Natural killer cell (primary cell): ENCODE measurements around the gene ABCB8. TPM values are rescaled to one million over a fixed set of nuclear protein-coding genes. Genes with fewer than 3 reads are reported as not detected.

Experiments
- ATAC-seq, 3 donors: fragments of 150-1000 bp in 2 of 3; fragments of 200-7000 bp in 1 of 3; cut with Tn5 transposase; 1 replicate in 1 of 3; 2 replicates in 2 of 3; pipeline ENCODE4 v1.10.0; 2021; ENCODE audit warnings: mild to moderate bottlenecking in 2 of 3, moderate library complexity in 2 of 3
- DNase-seq, 2 donors: peaks; one replicate each; pipeline versions ENCODE4 v3.0.0 to v3.0.0-alpha.2; 2013 to 2021; ENCODE audit warnings: mixed read lengths in 1 of 2
- H3K27ac ChIP-seq: one replicate; pipeline ENCODE4 v1.5.1; 2013; ENCODE audit warnings: mild to moderate bottlenecking, low read length
- H3K27me3 ChIP-seq: one replicate; pipeline ENCODE4 v1.6.1; 2013; ENCODE audit warnings: low read length; ENCODE audit not compliant: control insufficient read depth, insufficient read depth
- H3K36me3 ChIP-seq: one replicate; pipeline ENCODE4 v1.6.1; 2013; ENCODE audit warnings: low read length; ENCODE audit not compliant: control insufficient read depth, insufficient read depth
- H3K4me1 ChIP-seq: one replicate; pipeline ENCODE4 v1.6.1; 2013; ENCODE audit warnings: low read length; ENCODE audit not compliant: control insufficient read depth, insufficient read depth
- H3K4me3 ChIP-seq: one replicate; pipeline ENCODE4 v1.5.1; 2013; ENCODE audit warnings: low read length
- H3K9me3 ChIP-seq: one replicate; pipeline ENCODE4 v1.6.1; 2013; ENCODE audit warnings: low read length; ENCODE audit not compliant: control insufficient read depth, insufficient read depth
- H3K27ac Mint-ChIP-seq, 2 donors: one replicate each; pipeline ENCODE4 v1.8.0; 2022; ENCODE audit warnings: mild to moderate bottlenecking in 2 of 2, mixed read lengths in 2 of 2, moderate library complexity in 1 of 2
- H3K27me3 Mint-ChIP-seq, 2 donors: one replicate each; pipeline ENCODE4 v1.8.0; 2022; ENCODE audit warnings: low read depth in 2 of 2, mixed read lengths in 2 of 2
- H3K36me3 Mint-ChIP-seq: one replicate; pipeline ENCODE4 v1.8.0; 2022; ENCODE audit warnings: mixed read lengths
- H3K4me1 Mint-ChIP-seq, 2 donors: one replicate each; pipeline ENCODE4 v1.8.0; 2022; ENCODE audit warnings: mixed read lengths in 2 of 2
- H3K4me3 Mint-ChIP-seq: one replicate; pipeline ENCODE4 v1.8.0; 2022; ENCODE audit warnings: mild to moderate bottlenecking, moderate library complexity, mixed read lengths
- H3K9me3 Mint-ChIP-seq, 2 donors: one replicate each; pipeline ENCODE4 v1.8.0; 2022; ENCODE audit warnings: mixed read lengths in 2 of 2
- CTCF ChIP-seq: fragments of 200-600 bp; IDR thresholded peaks from one replicate; pipeline ENCODE4 v1.8.0; 2022; ENCODE audit warnings: antibody characterized with exemption
- WGBS: methylation state at CpG from one replicate; pipeline ENCODE4 v1.1.7; 2013; ENCODE audit warnings: missing lambda C conversion rate; ENCODE audit not compliant: insufficient coverage; 5-methylcytosine and 5-hydroxymethylcytosine counted together
- intact Hi-C: fragments of 100-400 bp; cut with micrococcal nuclease; formaldehyde crosslinking; loops from one replicate; pipeline ENCODE4 v1.14.2; 2022
- total RNA-seq, 4 donors: library from RNA; stranded (reverse); fragments of 120-200 nt in 1 of 4; gene quantifications; one replicate each; pipeline versions ENCODE4 v1.2.3 to v1.2.4, GENCODE V29; 2013 to 2022

The ABCB8 gene
- total RNA-seq, 3 donors from 2014 or later (not counting 1 experiment from before 2014, with no cell fraction given): 50.6 to 60.5 (median 53.7) TPM

GRCh38 chr7:151008511-151009323 lies 19.5 kb upstream of the ABCB8 start:
- Mint-ChIP-seq H3K27me3 (peaks cover 0 to 8% of the 10 kb centered on the region in 2 donors), H3K4me3 (peak overlapping the region; percentile 74), H3K27ac (peak overlapping the region; percentile 76 to 85), H3K4me1 (peaks cover 46 to 60% of the 10 kb centered on the region in 2 donors), H3K9me3 (no peaks in the 10 kb centered on the region), H3K36me3 (no peaks in the 10 kb centered on the region)
- Histone ChIP-seq H3K9me3 (no peaks in the 10 kb centered on the region), H3K4me1 (peaks cover 73% of the 10 kb centered on the region), H3K4me3 (no peak overlapping the region), H3K36me3 (no peaks in the 10 kb centered on the region), H3K27me3 (no peaks in the 10 kb centered on the region), H3K27ac (peak overlapping the region; percentile 14)
- DNase-seq (peak; percentile 77 to 87), ATAC-seq (peak; percentile 32 to 57 (median 49))
- 71% methylated on average over 40 of the region's 40 CpGs for WGBS
- TF ChIP-seq CTCF: peak; percentile 72
- intact Hi-C loops: no loop called here

GRCh38 chr7:151009327-151010036 lies 18.8 kb upstream of the ABCB8 start:
- ATAC-seq (no peak), DNase-seq (no peak)
- no peaks in the 10 kb centered on the region for H3K36me3 Mint-ChIP-seq
- H3K27me3 Mint-ChIP-seq: peaks cover 0 to 6% of the 10 kb centered on the region in 2 donors
- no peaks in the 10 kb centered on the region for H3K9me3 ChIP-seq
- no peak overlapping the region for H3K4me3 ChIP-seq
- WGBS: 84% methylated on average over 21 of the region's 22 CpGs
- H3K4me3 Mint-ChIP-seq: no peak overlapping the region
- TF ChIP-seq CTCF: no peak
- peak overlapping the region; percentile 67 for H3K27ac ChIP-seq
- no peaks in the 10 kb centered on the region for H3K36me3 ChIP-seq
- no peaks in the 10 kb centered on the region for H3K9me3 Mint-ChIP-seq
- H3K4me1 Mint-ChIP-seq: peaks cover 52 to 67% of the 10 kb centered on the region in 2 donors
- peaks cover 80% of the 10 kb centered on the region for H3K4me1 ChIP-seq
- intact Hi-C loops: loop anchor here (5.0 to 10.0 kb wide), 2 partner anchors 32 to 345 kb away; partner anchors contain the start of gene KCNH2
- H3K27ac Mint-ChIP-seq: peak overlapping the region; percentile 94 to 95
- no peaks in the 10 kb centered on the region for H3K27me3 ChIP-seq

GRCh38 chr7:151010037-151010306 lies 18.3 kb upstream of the ABCB8 start:
- WGBS: 64% methylated on average over 7 of the region's 7 CpGs
- peak overlapping the region; percentile 94 to 95 for H3K27ac Mint-ChIP-seq

More at GRCh38 chr7:151010037-151010306, 18.3 kb upstream of the ABCB8 start:
- no peaks in the 10 kb centered on the region for H3K36me3 Mint-ChIP-seq
- peak overlapping the region; percentile 77 for H3K4me3 Mint-ChIP-seq
- H3K27me3 Mint-ChIP-seq: peaks cover 0 to 4% of the 10 kb centered on the region in 2 donors
- no peaks in the 10 kb centered on the region for H3K9me3 ChIP-seq
- ATAC-seq (no peak), DNase-seq (no peak)
- TF ChIP-seq CTCF: no peak
- no peaks in the 10 kb centered on the region for H3K36me3 ChIP-seq
- H3K27ac ChIP-seq: peak overlapping the region; percentile 67
- intact Hi-C loops: loop anchor here (5.0 to 10.0 kb wide), 2 partner anchors 33 to 345 kb away; partner anchors contain the start of gene KCNH2
- peaks cover 85% of the 10 kb centered on the region for H3K4me1 ChIP-seq
- H3K27me3 ChIP-seq: no peaks in the 10 kb centered on the region
- H3K4me3 ChIP-seq: no peak overlapping the region
- H3K9me3 Mint-ChIP-seq: no peaks in the 10 kb centered on the region
- H3K4me1 Mint-ChIP-seq: peaks cover 54 to 71% of the 10 kb centered on the region in 2 donors
